Fibroblast of lung (primary cell): Measurements from ENCODE around the gene ZCCHC17.

Source experiments
- CTCF ChIP-seq, 2 donors: IDR thresholded peaks in 1 of 2; conservative IDR thresholded peaks in 1 of 2; 1 replicate in 1 of 2; 2 replicates in 1 of 2; pipeline ENCODE4 v1.5.1; 2011 to 2012; ENCODE audit warnings: low read length in 2 of 2, control low read depth in 1 of 2, inconsistent platforms in 1 of 2, low read depth in 1 of 2, mild to moderate bottlenecking in 1 of 2
- EZH2 ChIP-seq: IDR thresholded peaks from 2 replicates; pipeline ENCODE4 v1.5.1; 2012; ENCODE audit warnings: low read length, control low read depth, mild to moderate bottlenecking; ENCODE audit errors: missing control alignments

- TF ChIP-seq CTCF (conservative IDR thresholded peaks at IDR 0.05 in 1 of 2, IDR thresholded peaks at IDR 0.05 in 1 of 2; ENCODE audit: low read depth in 1 of 2, low read length in 2 of 2) = no peak
- TF ChIP-seq EZH2 = no peak
These were observed 77.8 kb downstream of the ZCCHC17 start for GRCh38 chr1:31374511-31375196.
